HG03159 (cell line): ENCODE results near the gene SATB2.

Experiments used
- ATAC-seq: cut with Tn5 transposase; IDR thresholded peaks from one replicate; pipeline ENCODE4 v1.9.1; 2021; ENCODE audit warnings: mild to moderate bottlenecking, moderate library complexity; ENCODE audit not compliant: unreplicated experiment

Gene SATB2

DNA sequence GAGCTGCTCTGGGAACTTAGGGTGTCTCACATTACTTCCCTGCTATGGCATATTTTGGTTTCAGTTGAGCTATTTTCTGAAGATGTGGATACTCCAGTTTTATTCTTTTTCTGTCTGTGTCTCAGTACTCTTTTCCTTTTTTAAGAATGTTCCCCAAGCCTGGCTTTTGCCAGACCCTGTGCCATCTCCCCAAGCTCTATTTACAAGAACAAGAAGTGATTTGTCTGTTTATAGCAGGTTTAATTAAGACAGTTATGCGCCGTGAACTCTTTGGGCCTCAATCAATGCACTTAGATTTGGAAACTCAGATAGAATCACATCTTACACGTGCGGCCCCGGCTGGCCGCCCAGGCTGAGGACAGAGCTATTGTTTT lies 8.9 kb upstream of the SATB2 start:
- no peak for ATAC-seq

DNA sequence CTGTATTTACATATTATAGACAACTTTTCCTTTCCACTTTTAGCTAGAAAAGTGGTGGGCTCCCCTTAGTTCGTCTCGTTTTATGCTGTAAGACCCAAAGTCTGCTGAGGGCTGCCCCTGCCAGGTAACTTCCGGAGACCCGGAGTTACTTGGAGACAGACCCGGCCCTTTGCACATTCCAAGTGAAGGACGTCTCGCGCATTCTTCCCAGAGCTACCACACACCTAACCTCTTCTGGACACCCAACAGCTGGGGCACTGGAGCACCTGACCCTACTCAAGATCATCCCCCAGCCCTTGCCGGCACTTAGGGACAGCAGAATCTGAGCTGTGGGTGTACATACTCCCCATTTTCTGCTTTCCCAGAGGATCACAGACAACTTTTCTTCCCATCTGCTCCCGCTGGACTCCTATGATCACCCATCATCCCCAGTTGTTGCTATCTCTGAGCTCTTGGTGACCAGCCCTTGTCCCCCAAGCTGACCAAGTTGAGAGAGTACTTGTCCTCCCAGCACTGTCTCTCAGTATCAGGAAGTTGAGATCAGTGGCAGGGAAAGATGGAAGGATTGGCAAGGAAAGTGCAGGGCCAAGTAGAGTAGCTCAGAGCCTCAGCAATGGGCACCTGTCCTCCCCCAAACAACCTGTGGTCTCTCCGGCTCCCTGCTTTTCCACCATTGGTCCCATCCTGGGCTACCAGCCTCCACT lies 8.4 kb upstream of the SATB2 start:
- no peak for ATAC-seq

DNA sequence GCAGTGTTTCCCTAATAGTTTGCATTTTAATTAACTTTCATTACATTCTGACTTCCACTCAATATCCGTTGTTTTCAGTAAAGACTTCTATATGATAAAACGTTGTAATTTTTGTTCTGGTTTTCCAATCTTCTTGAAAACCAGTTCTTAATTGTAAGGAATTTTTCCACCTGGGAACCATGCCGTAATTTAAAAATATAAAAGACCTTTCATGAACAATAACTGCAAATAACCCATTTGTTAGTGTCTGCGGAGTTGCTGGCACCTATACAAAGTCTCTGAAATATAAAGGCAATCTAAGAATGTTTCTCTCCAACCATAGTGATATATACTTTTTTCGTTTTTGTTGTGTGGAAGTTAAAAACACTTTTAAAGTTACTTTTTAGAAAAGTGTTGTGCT lies 7.7 kb upstream of the SATB2 start:
- no peak for ATAC-seq

DNA sequence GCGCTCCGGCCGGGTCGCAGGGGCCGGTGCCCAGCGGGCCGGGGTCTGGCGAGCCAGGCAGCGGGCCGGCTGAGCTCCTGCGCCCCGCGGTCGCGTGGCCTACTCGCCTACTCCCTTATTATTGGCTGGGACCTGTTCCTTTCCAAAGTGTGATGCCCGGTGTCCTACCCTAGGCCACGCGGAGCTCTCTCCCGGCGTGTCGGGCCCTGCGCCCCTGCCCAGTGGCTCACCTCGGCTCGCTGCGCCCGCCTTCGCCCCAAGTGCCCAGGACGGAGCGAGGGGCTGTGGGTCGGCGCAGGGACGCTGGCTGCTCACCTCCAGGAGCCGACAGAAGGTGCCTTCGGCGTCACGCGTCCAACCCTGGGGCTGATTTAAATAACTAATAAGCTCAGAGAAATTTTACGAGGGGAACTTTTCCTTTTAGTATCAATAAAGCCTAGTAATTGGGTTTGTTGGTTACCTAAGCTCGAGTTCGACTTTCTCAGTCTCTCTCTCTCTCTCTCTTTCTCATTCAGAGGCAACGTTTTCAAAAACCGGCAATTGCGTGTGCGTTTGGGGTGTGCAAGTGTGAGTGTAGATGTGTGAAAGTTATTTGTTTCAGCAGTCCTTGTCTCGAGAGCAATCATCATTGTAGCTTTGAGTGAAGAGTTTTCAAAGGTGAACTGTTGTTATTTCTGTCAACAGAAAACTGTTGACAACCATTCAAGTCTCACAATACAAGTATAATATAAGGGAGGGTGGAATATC lies 7.0 kb upstream of the SATB2 start:
- ATAC-seq = no peak

DNA sequence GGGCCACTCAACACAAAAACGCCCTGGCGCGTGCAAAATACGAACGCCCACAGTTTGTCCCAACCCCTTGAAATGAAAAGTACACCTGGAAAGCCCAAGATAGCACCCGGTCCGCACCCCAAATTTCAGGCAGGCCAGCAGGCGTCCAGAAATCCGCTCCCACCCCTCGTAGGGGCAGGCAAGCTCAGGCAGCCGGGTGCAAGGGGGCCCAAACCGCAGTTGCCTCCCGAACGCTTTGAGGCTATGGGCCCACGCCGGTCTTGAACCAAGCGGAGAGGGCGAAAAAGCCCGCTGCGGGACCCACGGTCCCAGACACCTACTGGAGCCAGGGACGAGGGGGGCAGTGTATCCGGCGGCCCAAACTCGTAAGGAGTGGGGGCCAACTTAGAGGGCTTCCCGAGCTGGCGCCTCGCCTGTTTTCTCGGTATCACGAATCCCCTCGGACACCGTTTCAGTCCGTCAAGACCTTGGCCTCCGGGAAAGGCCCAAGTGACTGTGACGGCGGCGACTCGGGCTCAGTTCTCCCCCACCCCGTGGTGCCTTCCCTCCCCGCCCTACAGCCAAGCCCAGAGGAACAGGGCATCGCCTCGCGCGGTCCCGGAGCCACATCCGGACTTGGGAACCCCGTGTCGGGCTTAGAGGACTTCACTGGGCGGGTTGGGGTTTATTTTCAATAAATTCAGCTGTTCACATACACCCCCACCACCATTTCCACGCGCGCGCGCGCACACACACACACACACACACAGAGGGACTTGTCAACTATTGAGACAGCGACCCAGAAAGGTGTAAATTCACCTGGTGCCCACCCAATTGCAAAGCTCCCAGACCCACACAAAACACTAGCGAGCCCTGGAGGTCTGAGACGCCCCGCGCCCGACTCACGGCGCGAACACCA lies 6.2 kb upstream of the SATB2 start:
- no peak for ATAC-seq

DNA sequence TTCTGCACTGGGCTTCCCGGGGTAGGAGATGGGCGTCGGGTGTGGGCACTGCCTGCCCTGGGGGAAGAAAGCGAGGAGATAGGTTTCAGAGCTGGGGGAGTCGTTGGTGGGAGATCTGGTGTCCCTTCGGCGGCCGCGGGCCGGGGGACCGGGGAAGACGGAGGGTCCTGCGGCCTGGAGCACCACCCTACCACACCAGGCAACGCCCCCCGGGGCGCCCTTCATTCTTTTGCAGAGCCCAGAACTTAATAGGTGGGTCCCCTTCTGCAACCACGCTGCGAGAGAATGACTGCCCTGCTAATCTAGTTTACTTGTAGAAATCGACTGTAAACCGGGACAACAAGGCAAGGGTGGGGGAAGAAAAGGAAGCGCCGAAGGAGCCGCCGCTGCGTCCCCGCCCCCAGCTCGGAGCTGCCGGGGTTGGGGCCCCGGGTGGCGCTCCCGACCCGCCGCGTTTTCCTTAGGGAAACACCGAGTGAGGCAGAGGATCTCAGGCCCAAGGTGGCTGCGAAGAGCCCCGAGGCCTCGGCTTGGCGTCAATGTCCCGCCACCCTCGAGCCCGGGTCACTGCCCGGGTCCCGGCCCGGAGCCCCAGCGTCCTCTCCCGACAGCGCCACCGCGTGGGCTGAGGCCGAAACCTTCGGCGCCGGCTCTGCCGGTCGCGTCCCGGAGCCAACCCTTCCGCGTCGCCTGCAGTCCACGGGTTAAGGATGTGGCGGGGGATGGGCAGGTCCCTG lies 5.4 kb upstream of the SATB2 start:
- ATAC-seq = no peak

DNA sequence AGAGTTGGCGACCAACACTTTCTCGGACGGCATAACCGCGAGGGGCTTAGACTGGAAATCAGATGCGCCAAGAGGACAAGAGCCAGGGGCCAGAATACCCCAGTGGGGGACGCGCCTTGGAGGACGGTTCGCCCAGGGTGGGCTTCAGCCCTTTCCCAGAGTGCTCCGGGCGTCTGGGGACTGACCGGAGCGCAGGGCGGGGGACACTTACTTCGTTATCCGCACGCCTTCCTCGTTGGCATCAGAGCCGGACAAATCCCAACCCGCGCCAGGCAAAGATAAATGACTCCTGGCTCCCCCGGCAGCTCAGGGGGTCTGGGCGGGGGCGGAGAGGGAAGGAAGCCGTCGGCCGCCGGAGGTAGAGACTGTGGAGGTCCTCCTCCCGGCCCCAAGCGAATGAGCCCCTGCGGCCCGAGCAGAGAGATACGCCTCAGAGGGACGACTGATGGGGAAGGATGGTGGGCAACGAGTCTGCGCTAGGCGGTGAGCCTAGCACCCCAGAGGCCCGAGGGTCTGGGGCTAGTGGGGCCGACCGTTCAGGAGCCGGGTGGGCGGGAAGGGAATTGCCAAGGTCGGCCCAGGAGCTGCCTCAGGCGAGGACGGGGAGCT lies 4.7 kb upstream of the SATB2 start:
- no peak for ATAC-seq

DNA sequence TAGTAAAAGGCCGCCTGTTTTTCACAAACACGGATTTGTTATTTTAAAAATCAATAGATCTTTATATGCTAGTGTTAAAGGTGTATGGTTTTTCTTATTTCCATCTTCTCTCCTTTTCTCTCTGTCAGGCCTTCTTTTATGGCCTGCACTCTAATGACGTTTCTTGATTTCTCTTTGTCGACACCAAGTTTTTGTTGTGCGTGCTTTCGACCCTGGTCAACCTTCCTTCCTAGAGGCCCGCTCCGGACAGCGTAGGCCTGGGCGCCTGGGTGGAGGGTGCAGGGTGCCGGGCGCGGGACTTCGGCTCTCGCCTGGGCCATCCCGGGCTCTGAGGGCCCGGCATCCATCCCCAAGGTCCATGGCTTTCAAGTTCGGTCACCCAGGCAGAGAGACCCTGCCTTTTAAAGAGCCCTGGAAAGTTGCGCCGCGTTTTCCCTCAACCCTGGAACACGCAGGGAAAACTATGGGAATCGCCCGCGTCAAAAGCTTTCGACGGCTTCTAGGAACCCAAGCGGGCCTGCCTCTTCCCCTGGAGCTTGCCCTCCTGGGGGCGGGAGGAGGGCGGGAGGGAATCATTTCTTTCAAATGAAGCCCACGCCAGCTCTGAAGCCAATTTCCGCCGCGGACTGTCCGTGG lies 4.1 kb upstream of the SATB2 start:
- ATAC-seq = no peak

DNA sequence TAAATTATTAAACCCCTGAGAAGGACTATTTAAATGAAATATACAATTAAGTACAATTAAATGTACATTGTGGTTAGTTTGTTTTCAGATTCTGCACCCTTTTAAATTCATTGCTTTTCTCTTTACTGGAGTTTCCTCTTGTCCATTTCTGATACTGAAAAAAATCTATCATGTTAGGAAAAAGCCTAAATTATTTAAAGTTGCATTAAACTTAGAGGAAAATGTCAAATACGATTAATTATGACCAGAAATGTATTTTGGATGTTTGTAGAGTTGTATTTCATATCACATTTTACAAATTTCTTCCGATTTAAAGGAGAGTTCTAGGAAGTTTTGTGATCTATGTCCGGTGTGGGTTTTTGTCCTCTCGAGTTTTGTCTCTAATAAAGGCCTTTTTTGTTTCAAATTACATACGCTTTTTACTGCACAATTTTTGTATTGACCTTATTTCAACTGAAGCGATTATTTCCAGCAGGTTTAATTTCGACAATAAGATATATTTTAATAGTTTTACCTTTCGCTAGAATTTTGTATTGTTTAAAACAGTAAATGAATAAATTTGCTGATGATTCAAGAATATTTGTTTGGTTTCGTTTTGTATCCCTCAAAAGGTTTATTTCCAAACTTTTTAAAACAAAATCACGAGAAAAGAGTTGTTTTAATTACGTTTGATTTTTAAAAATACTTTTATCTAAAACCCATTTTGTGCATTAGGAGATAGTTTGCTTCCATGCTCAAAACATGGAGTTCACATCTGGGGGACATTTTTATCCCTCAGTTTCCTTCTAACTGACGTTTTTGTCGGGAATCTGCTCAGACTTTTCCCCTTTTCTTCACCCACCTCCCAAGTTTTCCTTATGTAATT lies 3.3 kb upstream of the SATB2 start:
- no peak for ATAC-seq

DNA sequence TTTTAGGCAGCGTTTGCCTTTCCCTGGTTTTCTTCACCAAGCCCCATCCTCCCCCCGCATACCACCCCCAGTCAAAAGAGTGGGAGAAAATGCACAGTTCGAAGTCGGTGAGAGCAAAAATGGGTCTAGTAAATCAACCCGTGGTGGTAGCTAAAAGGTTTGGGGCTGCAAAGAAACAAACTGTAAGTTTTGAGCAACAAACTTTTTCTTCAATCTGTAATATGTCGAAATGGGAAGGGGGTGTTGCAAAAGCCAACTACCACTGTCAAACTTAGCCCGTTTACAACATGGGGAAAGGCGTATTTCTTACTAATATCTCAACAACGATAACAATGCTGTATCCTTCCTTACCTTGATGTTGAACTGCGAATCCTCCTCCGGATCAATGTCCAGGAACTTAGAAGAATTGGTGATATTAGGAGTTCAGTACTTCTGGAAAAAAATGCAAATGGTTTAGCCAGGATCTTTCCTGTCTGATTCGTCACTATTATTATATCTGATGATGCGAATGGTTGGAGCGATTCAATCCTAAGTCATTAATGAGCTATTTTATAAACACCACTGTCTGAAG lies 2.4 kb upstream of the SATB2 start:
- ATAC-seq = no peak

DNA sequence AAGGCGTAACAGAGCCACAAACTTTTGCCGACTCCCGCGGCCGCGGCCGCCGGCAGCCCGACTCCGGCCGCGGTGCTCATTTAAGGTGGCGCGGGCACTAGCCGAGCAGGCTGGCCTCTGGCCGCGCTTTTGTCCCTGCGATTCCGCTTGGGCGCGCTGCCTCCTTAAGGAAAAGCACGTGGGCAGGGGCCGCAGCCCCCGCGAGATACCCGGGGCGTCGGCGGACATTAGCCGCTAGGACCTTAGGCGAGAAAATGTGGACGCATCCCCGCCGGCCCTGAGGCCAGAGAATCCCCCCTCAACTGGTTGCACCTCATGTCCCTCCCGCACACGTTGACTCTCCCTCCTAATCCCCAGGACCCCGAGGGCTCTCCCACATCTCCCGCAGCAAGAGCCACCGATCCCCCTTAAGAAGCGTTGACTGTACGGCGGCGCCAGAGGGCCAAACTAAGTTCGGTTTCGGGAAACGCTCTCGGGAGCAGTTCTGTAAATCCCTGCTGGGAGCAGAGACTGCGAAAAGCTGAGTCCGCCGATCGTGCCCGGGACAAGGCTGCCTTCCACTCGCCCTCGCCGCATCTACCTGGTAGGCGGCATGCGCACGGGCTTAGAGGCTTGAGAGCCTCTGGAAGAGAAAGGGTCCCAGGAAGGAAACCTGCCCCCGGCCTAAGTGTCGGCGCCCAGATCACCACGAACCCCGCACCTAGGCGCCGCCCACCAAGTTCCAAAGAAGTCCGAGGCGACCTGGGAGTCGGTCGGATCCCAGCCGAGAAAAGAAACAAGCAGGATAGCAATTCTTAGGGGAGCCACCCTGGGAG lies 1.8 kb upstream of the SATB2 start:
- ATAC-seq = peak; percentile 29

DNA sequence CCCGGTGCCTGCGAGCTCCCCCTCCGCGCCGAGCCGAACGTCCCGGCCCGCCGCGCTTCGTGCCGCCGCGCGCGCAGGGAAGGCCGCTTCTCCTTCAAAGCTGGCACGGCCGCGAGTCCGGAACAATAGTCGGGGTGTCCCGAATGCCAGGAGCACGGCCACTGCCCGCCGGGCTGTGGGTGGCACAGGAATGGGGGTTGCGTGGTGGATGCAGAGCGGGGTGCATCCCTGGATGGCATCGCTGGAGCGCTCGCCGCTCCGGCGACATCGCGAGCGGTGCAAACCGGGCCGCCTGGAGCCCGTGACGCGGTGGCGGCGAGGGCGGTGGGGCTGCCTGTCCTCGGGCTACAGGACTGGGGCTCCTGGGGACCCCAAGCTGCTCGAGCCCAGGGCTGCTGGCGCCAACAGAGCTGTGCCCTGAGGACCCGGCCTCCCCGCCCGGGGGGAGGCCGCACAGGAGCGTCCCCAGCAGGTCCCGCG lies 1.1 kb upstream of the SATB2 start:
- ATAC-seq = peak; percentile 44

DNA sequence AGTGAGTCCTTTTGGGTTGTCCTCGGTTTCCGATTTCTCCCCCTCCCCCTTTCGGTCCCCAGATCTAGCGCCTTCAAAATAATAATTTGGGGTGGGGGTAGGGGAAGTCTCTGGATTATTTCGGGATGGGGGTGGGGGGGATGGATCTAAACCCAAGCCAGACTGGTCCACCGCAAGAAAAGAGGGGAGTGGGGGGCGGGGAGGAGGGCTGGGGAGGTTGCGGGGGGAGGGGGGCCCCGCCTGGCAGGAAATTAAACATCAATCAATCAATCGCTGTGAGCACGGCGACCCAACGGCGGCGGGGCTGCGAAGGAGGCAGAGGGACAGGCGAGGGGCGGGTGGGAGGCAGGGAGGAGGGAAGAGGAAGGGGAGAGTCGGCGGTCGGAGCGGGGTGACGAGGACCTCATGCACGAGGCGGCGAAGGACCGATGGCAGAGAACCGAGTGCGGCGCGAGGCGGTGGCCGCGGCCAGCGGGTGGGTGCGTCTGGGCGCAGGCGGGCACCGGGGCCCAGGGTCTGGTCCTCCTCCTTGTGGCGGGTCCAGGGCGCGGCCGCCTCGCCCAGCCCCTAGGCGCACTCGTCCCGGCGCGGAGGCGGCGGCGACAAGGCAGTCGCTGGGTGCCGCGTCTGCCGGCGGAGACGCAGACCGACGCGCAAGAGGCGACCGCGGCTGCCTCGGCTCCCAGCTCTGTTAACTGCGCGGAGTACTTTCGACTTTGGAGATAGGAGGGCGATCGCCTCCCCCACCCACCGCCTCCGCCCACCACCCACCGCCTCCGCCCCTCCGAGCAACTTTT lies 468 bp upstream of the SATB2 start:
- peak; percentile 26 for ATAC-seq

DNA sequence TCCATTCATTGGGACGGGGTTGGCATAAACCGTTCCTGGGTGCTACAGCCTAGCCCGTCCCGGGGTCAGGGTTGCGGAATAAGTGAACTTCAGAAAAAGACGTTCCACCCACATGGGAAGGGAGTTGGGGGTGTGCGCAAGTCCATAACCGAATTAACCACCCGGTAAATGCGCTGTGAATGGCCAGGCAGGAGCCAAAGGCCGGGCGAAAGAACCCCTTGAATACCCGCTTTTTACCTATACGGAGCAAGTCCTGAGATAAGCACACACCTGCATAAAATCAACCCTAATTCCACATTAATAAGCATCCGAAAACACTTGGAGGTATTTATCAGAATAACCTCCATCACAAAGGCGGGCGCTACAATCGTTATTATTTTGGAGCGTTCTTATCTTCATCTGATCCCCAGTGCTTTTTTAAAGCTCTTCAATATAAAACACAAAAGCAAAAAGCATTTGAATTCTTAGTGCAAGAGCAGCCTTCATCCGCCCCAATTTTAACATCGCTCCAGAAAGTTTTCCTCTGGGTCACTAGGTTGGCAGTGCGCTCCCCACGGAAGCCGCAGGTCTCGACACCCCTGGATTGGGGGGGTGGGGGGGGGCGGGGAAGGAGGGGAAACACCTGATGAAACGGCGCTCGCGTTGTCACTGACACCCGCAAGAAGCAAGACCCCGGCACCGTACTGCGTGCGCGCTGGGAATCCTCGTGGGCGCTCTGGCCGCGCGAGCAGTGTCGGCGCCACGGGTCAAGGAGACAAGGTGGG lies 1.2 kb downstream of the SATB2 start:
- ATAC-seq = no peak

DNA sequence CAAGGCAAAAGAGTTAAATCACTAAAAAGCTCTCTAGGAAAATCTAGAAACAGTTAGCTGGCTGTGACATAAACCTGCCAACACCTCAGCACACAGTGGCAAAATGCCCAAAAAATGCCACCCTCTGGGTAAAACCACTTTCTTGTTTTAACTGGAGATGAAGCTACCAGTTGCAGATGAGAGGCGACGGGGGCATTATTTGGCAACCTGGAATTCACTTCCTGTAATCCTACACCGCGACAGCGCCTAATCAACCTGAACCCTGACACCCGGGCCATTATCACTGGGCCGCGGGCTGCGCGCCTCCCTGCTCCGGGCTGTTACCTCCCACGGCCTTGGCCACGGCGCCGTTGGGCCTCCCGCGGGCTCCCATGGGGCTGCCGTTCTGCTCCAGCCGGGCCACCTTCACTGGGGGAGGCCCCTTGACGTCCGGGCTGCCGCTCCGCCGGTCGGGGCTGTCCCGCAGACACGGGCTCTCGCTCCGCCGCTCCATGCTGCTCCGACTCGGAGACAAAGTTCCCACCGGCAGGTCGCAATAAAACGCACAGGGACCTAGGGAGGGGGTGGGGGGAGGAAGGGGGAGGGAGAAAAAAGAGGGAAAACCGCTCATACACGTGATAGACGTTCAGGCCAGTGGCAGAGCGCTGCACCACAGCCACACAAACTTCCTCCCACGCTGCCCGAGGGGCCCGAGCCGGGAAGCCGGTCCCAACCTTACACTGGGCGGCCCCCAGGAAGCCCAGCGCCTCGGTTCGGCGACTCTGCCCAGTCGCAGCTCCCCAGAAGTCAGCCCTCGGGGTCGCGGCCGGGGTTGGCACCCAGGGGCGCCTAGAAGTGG lies 2.0 kb downstream of the SATB2 start:
- no peak for ATAC-seq

DNA sequence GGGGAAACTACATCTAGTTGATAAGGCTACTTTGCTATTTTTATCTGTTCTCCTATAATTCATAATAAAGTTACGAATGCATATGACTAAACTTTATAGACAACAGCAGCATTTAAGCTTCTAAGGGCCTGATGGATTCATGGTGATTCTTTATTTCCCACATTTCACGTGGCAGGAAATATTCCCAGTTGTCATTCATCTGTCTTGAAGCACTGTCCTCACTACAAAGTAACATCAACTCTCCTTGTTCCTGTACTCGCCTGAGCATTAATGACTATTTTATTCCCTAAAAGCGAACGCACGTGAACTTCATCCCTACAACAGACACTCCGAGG lies 2.6 kb downstream of the SATB2 start:
- ATAC-seq = no peak
